Measurements from ENCODE around the gene PCDHA1. TPM values are rescaled to one million over a fixed set of nuclear protein-coding genes. Genes with fewer than 3 reads are reported as not detected.

PCDHA1 gene
- not detected for total RNA-seq
- total RNA-seq (2013) = not detected

DNA sequence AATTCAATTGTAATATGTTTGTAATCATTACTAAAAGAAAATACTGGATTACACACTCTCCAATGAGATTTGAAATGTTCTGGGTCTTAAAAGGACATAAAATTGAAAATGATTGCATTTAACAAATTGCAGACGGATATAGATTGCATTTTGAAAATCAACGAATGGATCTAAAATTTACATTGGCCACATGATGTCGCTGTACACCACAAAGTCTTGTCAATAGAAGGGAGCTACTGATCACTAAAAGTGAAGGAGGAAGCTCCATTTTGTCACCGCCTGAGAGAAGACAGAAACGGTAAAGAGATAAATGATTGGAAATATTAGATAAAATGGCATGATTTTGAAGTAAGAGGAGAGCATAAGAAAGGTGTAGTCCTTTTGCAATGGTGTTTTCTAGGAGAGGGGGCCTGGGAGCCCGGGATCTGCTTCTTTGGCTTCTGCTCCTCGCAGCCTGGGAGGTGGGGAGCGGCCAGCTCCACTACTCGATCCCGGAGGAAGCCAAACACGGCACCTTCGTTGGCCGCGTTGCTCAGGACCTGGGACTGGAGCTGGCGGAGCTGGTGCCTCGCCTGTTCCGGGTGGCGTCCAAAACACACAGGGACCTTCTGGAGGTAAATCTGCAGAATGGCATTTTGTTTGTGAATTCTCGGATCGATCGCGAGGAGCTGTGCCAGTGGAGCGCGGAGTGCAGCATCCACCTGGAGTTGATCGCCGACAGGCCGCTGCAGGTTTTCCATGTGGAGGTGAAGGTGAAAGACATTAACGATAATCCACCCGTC, at the start of gene PCDHA1:
Gene PCDHA1 (plus strand): TSS at position 236 of the 782 bp plus-strand sequence.
- intact Hi-C loops (cut with micrococcal nuclease) = no loop called here
- peaks cover 5 to 9% of the 10 kb centered on the region in 2 donors for H3K9me3 Mint-ChIP-seq
- DNase-seq = no peak

DNA sequence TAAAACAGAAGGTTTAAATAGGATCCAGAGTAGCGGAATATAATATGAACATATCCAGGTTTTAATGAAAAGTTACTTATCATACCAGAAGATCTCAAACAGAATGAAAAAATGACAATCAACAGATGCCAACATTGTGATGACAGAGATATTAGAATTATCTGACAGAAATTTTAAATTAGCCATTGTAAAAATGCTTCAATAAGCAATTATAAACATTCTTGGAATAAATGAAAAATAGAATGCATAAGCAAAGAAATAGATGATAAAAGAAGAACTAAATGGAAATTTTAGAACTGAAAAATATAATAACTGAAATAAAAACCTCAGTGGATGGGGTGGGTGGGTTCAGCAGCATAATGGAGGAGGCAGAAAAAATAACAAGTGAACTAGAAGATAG, 48.5 kb upstream of the PCDHA1 start:
- Mint-ChIP-seq H3K27ac (no peak overlapping the region), H3K4me1 (no peaks in the 10 kb centered on the region), H3K9me3 (peaks cover 0 to 2% of the 10 kb centered on the region in 2 donors), H3K4me3 (no peak overlapping the region), H3K36me3 (no peaks in the 10 kb centered on the region), H3K27me3 (ENCODE audit: low read depth in 2 of 2) (peaks cover 31 to 47% of the 10 kb centered on the region in 2 donors)
- intact Hi-C loops (cut with micrococcal nuclease) = no loop called here
- TF ChIP-seq, protein P1, sequence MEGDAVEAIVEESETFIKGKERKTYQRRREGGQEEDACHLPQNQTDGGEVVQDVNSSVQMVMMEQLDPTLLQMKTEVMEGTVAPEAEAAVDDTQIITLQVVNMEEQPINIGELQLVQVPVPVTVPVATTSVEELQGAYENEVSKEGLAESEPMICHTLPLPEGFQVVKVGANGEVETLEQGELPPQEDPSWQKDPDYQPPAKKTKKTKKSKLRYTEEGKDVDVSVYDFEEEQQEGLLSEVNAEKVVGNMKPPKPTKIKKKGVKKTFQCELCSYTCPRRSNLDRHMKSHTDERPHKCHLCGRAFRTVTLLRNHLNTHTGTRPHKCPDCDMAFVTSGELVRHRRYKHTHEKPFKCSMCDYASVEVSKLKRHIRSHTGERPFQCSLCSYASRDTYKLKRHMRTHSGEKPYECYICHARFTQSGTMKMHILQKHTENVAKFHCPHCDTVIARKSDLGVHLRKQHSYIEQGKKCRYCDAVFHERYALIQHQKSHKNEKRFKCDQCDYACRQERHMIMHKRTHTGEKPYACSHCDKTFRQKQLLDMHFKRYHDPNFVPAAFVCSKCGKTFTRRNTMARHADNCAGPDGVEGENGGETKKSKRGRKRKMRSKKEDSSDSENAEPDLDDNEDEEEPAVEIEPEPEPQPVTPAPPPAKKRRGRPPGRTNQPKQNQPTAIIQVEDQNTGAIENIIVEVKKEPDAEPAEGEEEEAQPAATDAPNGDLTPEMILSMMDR (IDR thresholded peaks at IDR 0.05) = no peak
- no peaks in the 10 kb centered on the region for H3K36me3 ChIP-seq (ENCODE audit: control insufficient read depth, insufficient read depth, low read length)
- no peak overlapping the region for H3K4me3 ChIP-seq (ENCODE audit: low read length)
- peaks cover 4% of the 10 kb centered on the region for H3K27me3 ChIP-seq (ENCODE audit: control insufficient read depth, insufficient read depth, low read length)
- H3K4me1 ChIP-seq (ENCODE audit: control insufficient read depth, insufficient read depth, low read length) = no peaks in the 10 kb centered on the region
- H3K9me3 ChIP-seq (ENCODE audit: control insufficient read depth, insufficient read depth, low read length) = peaks cover 3% of the 10 kb centered on the region
- WGBS (ENCODE audit: insufficient coverage) = no CpG with 5 or more reads among the region's 1 CpG
- no peak overlapping the region for H3K27ac ChIP-seq (ENCODE audit: low read length)
- DNase-seq (no peak), ATAC-seq (no peak)

More for the DNA sequence above, at the start of gene PCDHA1:
- Mint-ChIP-seq H3K4me3 (no peak within 1 kb of the TSS), H3K27me3 (ENCODE audit: low read depth in 2 of 2) (peaks cover 0 to 5% of the 10 kb centered on the region in 2 donors), H3K36me3 (peaks cover 2% of the 10 kb centered on the region), H3K4me1 (no peaks in the 10 kb centered on the region), H3K27ac (no peak within 1 kb of the TSS)
- ATAC-seq = no peak
- no peak within 1 kb of the TSS for H3K27ac ChIP-seq (ENCODE audit: low read length)
- H3K9me3 ChIP-seq (ENCODE audit: control insufficient read depth, insufficient read depth, low read length) = peaks cover 32% of the 10 kb centered on the region
- H3K4me1 ChIP-seq (ENCODE audit: control insufficient read depth, insufficient read depth, low read length) = no peaks in the 10 kb centered on the region
- H3K4me3 ChIP-seq (ENCODE audit: low read length) = no peak within 1 kb of the TSS
- TF ChIP-seq, protein P1 (IDR thresholded peaks at IDR 0.05) = no peak
- H3K27me3 ChIP-seq (ENCODE audit: control insufficient read depth, insufficient read depth, low read length) = peaks cover 6% of the 10 kb centered on the region
- no peaks in the 10 kb centered on the region for H3K36me3 ChIP-seq (ENCODE audit: control insufficient read depth, insufficient read depth, low read length)
- 35% methylated on average over 29 of the region's 29 CpGs for WGBS (ENCODE audit: insufficient coverage)

DNA sequence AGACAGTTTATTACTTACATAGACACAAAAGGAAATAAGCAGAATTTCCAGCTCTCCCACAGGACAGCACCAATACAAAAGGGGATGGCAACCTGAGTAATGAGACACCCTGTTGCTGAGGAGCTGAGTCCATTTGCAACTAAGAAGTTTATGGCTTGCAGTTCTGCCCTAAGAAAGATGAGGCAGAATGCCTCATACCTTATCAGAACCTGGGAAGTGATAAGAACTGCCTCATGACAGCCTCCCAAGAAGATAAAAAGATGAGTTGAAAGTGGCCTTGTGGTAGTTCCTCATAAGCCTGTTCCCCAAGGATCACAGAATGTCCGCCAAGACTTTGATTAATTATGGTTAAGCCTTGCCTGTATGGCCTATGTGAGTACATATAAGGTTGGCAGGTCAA, 44.0 kb upstream of the PCDHA1 start:
- no peak for DNase-seq
- Mint-ChIP-seq H3K4me3 (no peak overlapping the region), H3K36me3 (no peaks in the 10 kb centered on the region), H3K27ac (no peak overlapping the region), H3K9me3 (peaks cover 0 to 2% of the 10 kb centered on the region in 2 donors), H3K4me1 (no peaks in the 10 kb centered on the region), H3K27me3 (ENCODE audit: low read depth in 2 of 2) (peaks cover 14 to 20% of the 10 kb centered on the region in 2 donors)
- Histone ChIP-seq H3K9me3 (ENCODE audit: control insufficient read depth, insufficient read depth, low read length) (peaks cover 3% of the 10 kb centered on the region), H3K4me3 (ENCODE audit: low read length) (no peak overlapping the region), H3K4me1 (ENCODE audit: control insufficient read depth, insufficient read depth, low read length) (no peaks in the 10 kb centered on the region), H3K27ac (ENCODE audit: low read length) (no peak overlapping the region), H3K36me3 (ENCODE audit: control insufficient read depth, insufficient read depth, low read length) (no peaks in the 10 kb centered on the region), H3K27me3 (ENCODE audit: control insufficient read depth, insufficient read depth, low read length) (peaks cover 2% of the 10 kb centered on the region)
- WGBS (ENCODE audit: insufficient coverage) = 75% methylated on average over 1 of the region's 1 CpG
- ATAC-seq = no peak
- intact Hi-C loops (cut with micrococcal nuclease) = no loop called here
- TF ChIP-seq, protein P1 (IDR thresholded peaks at IDR 0.05) = no peak
